Measurements from ENCODE around the gene TMEM40.
"Not testable (repeated sequence)": the region's sequence is repeated elsewhere in the genome, so short reads cannot be mapped to it uniquely, and the experiment has no call there.

The TMEM40 gene

DNA sequence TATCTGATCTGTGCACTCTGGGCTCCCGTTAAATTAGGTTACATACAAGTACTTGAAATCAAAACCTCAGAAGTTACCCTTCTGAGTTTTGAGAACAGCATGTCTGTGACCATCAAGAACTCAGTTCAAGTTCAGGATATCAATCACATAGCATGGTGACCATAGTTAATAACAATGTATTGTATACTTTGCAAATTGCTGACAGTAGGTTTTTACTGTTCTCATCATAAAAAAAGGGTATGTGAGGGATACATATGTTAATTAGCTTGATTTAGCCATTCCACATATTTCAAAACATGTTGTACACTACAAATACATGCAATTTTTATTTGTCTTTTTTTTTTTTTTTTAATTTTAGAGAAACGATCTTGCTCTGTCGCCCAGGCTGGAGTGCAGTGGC is 25.5 kb downstream of the TMEM40 start:
- no peak overlapping the region for H3K4me2 ChIP-seq
- no peak overlapping the region for H3K4me3 ChIP-seq
- H3K27me3 ChIP-seq = no peaks in the 10 kb centered on the region
- no peaks in the 10 kb centered on the region; a peak in 1 of 22 replicates for H3K9me3 ChIP-seq (replicated peaks in 1 of 11)
- no peak for TF ChIP-seq Cebpa-rat (IDR thresholded peaks at IDR 0.05)
- H3K4me1 ChIP-seq = peaks cover 11 to 65% (median 23%) of the 10 kb centered on the region in 10 experiments; a peak in 19 of 20 replicates
- no peaks in the 10 kb centered on the region for H3K36me3 ChIP-seq
- no peak overlapping the region for H3K9ac ChIP-seq
- H3K27ac ChIP-seq = no peak overlapping the region
- no peaks in the 10 kb centered on the region for H4K20me1 ChIP-seq

- Histone ChIP-seq H3K27me3 (no peaks in the 10 kb centered on the region), H3K4me1 (peaks cover 12 to 66% (median 23%) of the 10 kb centered on the region in 10 experiments; a peak in 19 of 20 replicates)
Measured at GRCh38 chr3:12730506-12731242, 28.4 kb downstream of the TMEM40 start.

GRCh38 chr3:12729051-12729651 is 29.9 kb downstream of the TMEM40 start:
- TF ChIP-seq Cebpa-rat (IDR thresholded peaks at IDR 0.05) = no peak

More at GRCh38 chr3:12730506-12731242, 28.4 kb downstream of the TMEM40 start:
- Histone ChIP-seq H3K9me3 (replicated peaks in 1 of 11) (no peaks in the 10 kb centered on the region; a peak in 1 of 22 replicates), H3K9ac (peak overlapping the region in 2 of 11 experiments; percentile 44 to 68; a peak in 2 of 22 replicates), H3K4me3 (no peak overlapping the region), H3K36me3 (no peaks in the 10 kb centered on the region), H3K4me2 (peak overlapping the region in 10 of 11 experiments; percentile 4 to 91 (median 28); a peak in 12 of 22 replicates), H4K20me1 (no peaks in the 10 kb centered on the region), H3K27ac (peak overlapping the region in 2 of 11 experiments; percentile 75 to 85; a peak in 4 of 22 replicates)
- no peak for TF ChIP-seq Cebpa-rat (IDR thresholded peaks at IDR 0.05)

GRCh38 chr3:12727937-12728336 is 31.1 kb downstream of the TMEM40 start:
- no peaks in the 10 kb centered on the region for H3K27me3 ChIP-seq
- peak overlapping the region in 2 of 11 experiments; percentile 72 to 91; a peak in 4 of 22 replicates for H3K4me2 ChIP-seq
- H3K9ac ChIP-seq = 0 out of 22 replicates have a peak overlapping the region, but pooled peaks of 1 of the 11 experiments have one; percentile 64
- H3K36me3 ChIP-seq = no peaks in the 10 kb centered on the region
- H3K9me3 ChIP-seq (replicated peaks in 1 of 11) = no peaks in the 10 kb centered on the region; a peak in 1 of 22 replicates
- H3K4me3 ChIP-seq = no peak overlapping the region
- no peaks in the 10 kb centered on the region for H4K20me1 ChIP-seq
- no peak for TF ChIP-seq Cebpa-rat (IDR thresholded peaks at IDR 0.05)
- H3K4me1 ChIP-seq = peaks cover 12 to 63% (median 23%) of the 10 kb centered on the region in 10 experiments; a peak in 19 of 20 replicates
- peak overlapping the region in 2 of 11 experiments; percentile 75 to 85; a peak in 2 of 22 replicates for H3K27ac ChIP-seq

More at GRCh38 chr3:12729051-12729651, 29.9 kb downstream of the TMEM40 start:
- H3K9ac ChIP-seq = peak overlapping the region in 2 of 11 experiments; percentile 50 to 75; a peak in 4 of 22 replicates
- no peaks in the 10 kb centered on the region; a peak in 1 of 22 replicates for H3K9me3 ChIP-seq (replicated peaks in 1 of 11)
- peak overlapping the region in 2 of 11 experiments; percentile 75 to 85; a peak in 5 of 22 replicates for H3K27ac ChIP-seq
- peaks cover 12 to 63% (median 23%) of the 10 kb centered on the region in 10 experiments; a peak in 19 of 20 replicates for H3K4me1 ChIP-seq
- H3K4me2 ChIP-seq = peak overlapping the region; percentile 7 to 91 (median 29); a peak in 18 of 22 replicates
- no peaks in the 10 kb centered on the region for H4K20me1 ChIP-seq
- no peaks in the 10 kb centered on the region for H3K27me3 ChIP-seq
- no peak overlapping the region for H3K4me3 ChIP-seq
- no peaks in the 10 kb centered on the region for H3K36me3 ChIP-seq

DNA sequence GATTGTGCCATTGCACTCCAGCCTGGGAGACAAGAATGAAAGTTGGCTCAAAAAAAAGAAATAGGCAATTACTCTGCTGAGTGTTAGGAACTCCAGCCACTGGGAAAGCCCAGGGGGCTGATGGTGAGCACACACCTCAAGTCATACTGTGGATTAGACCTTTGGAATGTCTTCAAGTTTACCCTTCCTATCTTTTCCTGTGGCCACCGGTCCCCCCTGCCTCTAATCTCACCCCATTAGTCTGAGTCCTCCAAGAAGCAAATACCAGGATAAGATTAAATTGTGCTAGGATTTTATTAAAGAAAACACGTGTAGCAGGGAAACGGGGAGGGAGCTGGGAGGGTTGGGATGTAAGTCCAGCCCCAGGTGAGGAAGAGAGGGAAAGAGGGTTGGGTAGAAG is 31.6 kb downstream of the TMEM40 start:
- H3K27ac ChIP-seq = peak overlapping the region in 2 of 11 experiments; percentile 75 to 85; a peak in 2 of 22 replicates
- no peak overlapping the region for H3K4me3 ChIP-seq
- H3K36me3 ChIP-seq = no peaks in the 10 kb centered on the region
- H3K4me2 ChIP-seq = peak overlapping the region in 1 of 11 experiments; percentile 91; a peak in 3 of 22 replicates
- no peaks in the 10 kb centered on the region for H4K20me1 ChIP-seq
- H3K9ac ChIP-seq = no peak overlapping the region
- H3K27me3 ChIP-seq = no peaks in the 10 kb centered on the region
- H3K9me3 ChIP-seq (replicated peaks in 1 of 11) = no peaks in the 10 kb centered on the region; a peak in 1 of 22 replicates
- peaks cover 12 to 63% (median 23%) of the 10 kb centered on the region in 10 experiments; a peak in 19 of 20 replicates for H3K4me1 ChIP-seq
- TF ChIP-seq Cebpa-rat (IDR thresholded peaks at IDR 0.05) = no peak

- no peaks in the 10 kb centered on the region for H3K36me3 ChIP-seq
- H3K4me2 ChIP-seq = peak overlapping the region in 1 of 11 experiments; percentile 17; a peak in 1 of 22 replicates
- no peak overlapping the region for H3K9ac ChIP-seq
- no peaks in the 10 kb centered on the region for H4K20me1 ChIP-seq
- H3K4me1 ChIP-seq = peaks cover 12 to 50% (median 18%) of the 10 kb centered on the region in 10 experiments; a peak in 19 of 20 replicates
- no peak overlapping the region; a peak in 1 of 22 replicates for H3K27ac ChIP-seq
- no peak overlapping the region for H3K4me3 ChIP-seq
- no peak for TF ChIP-seq Cebpa-rat (IDR thresholded peaks at IDR 0.05)
- H3K9me3 ChIP-seq (replicated peaks in 1 of 11) = no peaks in the 10 kb centered on the region
- no peaks in the 10 kb centered on the region for H3K27me3 ChIP-seq
Measured at GRCh38 chr3:12725436-12725835, 33.6 kb downstream of the TMEM40 start.

- H3K4me1 ChIP-seq = peaks cover 10 to 47% (median 14%) of the 10 kb centered on the region in 10 experiments; a peak in 19 of 20 replicates
- H3K9me3 ChIP-seq (replicated peaks in 1 of 11) = no peaks in the 10 kb centered on the region
- H3K36me3 ChIP-seq = no peaks in the 10 kb centered on the region
- TF ChIP-seq Cebpa-rat (IDR thresholded peaks at IDR 0.05) = no peak
- peak overlapping the region in 1 of 11 experiments; percentile 9; a peak in 1 of 22 replicates for H3K4me2 ChIP-seq
- H3K27ac ChIP-seq = no peak overlapping the region
- H3K4me3 ChIP-seq = no peak overlapping the region
- no peaks in the 10 kb centered on the region for H3K27me3 ChIP-seq
- H3K9ac ChIP-seq = no peak overlapping the region
- H4K20me1 ChIP-seq = no peaks in the 10 kb centered on the region
Measured at GRCh38 chr3:12724794-12725193, 34.3 kb downstream of the TMEM40 start.

- not testable (repeated sequence) for H3K4me3 ChIP-seq, H4K20me1 ChIP-seq
Measured at GRCh38 chr3:12723362-12723761, 35.7 kb downstream of the TMEM40 start.

DNA sequence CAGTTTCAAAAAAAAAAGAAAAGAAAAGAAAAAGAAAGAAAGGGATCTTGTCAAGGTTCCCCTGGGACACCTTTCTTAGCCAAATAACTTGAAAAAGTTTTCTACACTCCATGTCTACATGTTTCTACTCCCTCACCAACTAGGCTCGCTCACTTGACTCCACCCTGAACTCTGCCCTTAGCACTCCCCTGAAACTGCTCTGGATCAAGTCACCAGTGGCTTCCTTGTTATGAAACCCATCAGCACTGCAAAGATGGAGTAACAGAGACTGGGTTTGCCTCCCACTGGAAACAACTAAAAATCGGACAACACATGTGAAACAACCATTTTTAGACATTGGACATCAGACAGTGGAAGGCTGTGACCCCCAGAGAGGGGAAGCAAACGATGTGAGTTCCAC is 36.8 kb downstream of the TMEM40 start:
- TF ChIP-seq Cebpa-rat (IDR thresholded peaks at IDR 0.05) = no peak
- Histone ChIP-seq H3K9ac (no peak overlapping the region), H4K20me1 (no peaks in the 10 kb centered on the region), H3K36me3 (no peaks in the 10 kb centered on the region), H3K27me3 (no peaks in the 10 kb centered on the region), H3K4me1 (peaks cover 0 to 21% (median 5%) of the 10 kb centered on the region in 10 experiments; a peak in 9 of 20 replicates), H3K27ac (no peak overlapping the region), H3K9me3 (replicated peaks in 1 of 11) (no peaks in the 10 kb centered on the region), H3K4me2 (no peak overlapping the region), H3K4me3 (no peak overlapping the region)

More at GRCh38 chr3:12723362-12723761, 35.7 kb downstream of the TMEM40 start:
- H3K36me3 ChIP-seq; H3K4me2 ChIP-seq; H3K27ac ChIP-seq; H3K9me3 ChIP-seq (replicated peaks in 1 of 11); H3K9ac ChIP-seq; H3K27me3 ChIP-seq: not testable (repeated sequence)
- H3K4me1 ChIP-seq = peaks cover 0 to 32% (median 5%) of the 10 kb centered on the region in 10 experiments; a peak in 11 of 20 replicates

Measured in BLaER1 treated with 17β-estradiol and CSF1 and Interleukin-3, amounts not matched to agents 10 nM and 100 nM (cell line).